HG03575 (cell line): ENCODE measurements around the gene CBR4.
A peak's percentile ranks its signal among the peaks of the same experiment; 100 is the strongest.

Experiments used
- ATAC-seq: cut with Tn5 transposase; IDR thresholded peaks from one replicate; pipeline ENCODE4 v1.9.1; 2021; ENCODE audit not compliant: unreplicated experiment, insufficient number of reproducible peaks, low FRiP score; ENCODE audit errors: extremely low read depth

The CBR4 gene

GRCh38 chr4:169010125-169011023 is at the start of gene CBR4:
Gene CBR4 (minus strand): TSS chr4:169010255. CDS start chr4:169010089, 166 bp downstream.
- peak; percentile 98 for ATAC-seq

GRCh38 chr4:169059306-169060211 is 49.5 kb upstream of the CBR4 start:
- no peak for ATAC-seq

GRCh38 chr4:169058312-169058711 is 48.3 kb upstream of the CBR4 start:
- ATAC-seq: no peak

GRCh38 chr4:169054879-169055278 is 44.8 kb upstream of the CBR4 start:
- peak; percentile 87 for ATAC-seq

GRCh38 chr4:169052594-169052945 is 42.5 kb upstream of the CBR4 start:
- ATAC-seq: no peak

GRCh38 chr4:169051761-169052593 is 41.9 kb upstream of the CBR4 start:
- ATAC-seq: no peak

- no peak for ATAC-seq
Observed at GRCh38 chr4:169050881-169051760, 41.1 kb upstream of the CBR4 start.

- no peak for ATAC-seq
Observed at GRCh38 chr4:169050284-169050683, 40.2 kb upstream of the CBR4 start.

- no peak for ATAC-seq
Observed at GRCh38 chr4:169048868-169049414, 38.9 kb upstream of the CBR4 start.

GRCh38 chr4:169047956-169048355 is 37.9 kb upstream of the CBR4 start:
- no peak for ATAC-seq

GRCh38 chr4:169045862-169046584 is 36.0 kb upstream of the CBR4 start:
- no peak for ATAC-seq

- ATAC-seq: no peak
Observed at GRCh38 chr4:169044714-169045447, 34.8 kb upstream of the CBR4 start.

- ATAC-seq: no peak
Observed at GRCh38 chr4:169042608-169043007, 32.6 kb upstream of the CBR4 start.

GRCh38 chr4:169040559-169041261 is 30.7 kb upstream of the CBR4 start:
- no peak for ATAC-seq

GRCh38 chr4:169039251-169039954 is 29.3 kb upstream of the CBR4 start:
- ATAC-seq: no peak

GRCh38 chr4:169037506-169037905 is 27.5 kb upstream of the CBR4 start:
- no peak for ATAC-seq
